BJ (cell line): ENCODE results near the gene CCR5AS.

ENCODE experiments used
- CTCF ChIA-PET: fragments of 350-600 bp; formaldehyde crosslinking; extraction: SDS; loops from one replicate; lab custom pipeline; 2021; ENCODE audit warnings: antibody characterized with exemption, inconsistent platforms; lab: Yijun Ruan, JAX
- POLR2A ChIA-PET: fragments of 300-600 bp; sonication (Branson Sonifier 250); formaldehyde crosslinking; extraction: SDS; loops from one replicate; lab custom pipeline; 2021; ENCODE audit warnings: antibody characterized with exemption; lab: Charles Lee
- DNase-seq: peaks from one replicate; pipeline ENCODE4 v3.0.0-alpha.2; 2011; ENCODE audit warnings: low read depth
- H3K27me3 ChIP-seq: 2 replicates; pipeline ENCODE4 v1.6.0; 2011; ENCODE audit warnings: low read length; ENCODE audit not compliant: control insufficient read depth, insufficient read depth
- H3K36me3 ChIP-seq: 2 replicates; pipeline ENCODE4 v1.5.1; 2011; ENCODE audit warnings: low read length; ENCODE audit not compliant: control insufficient read depth, insufficient read depth
- H3K4me3 ChIP-seq: 2 replicates; pipeline ENCODE4 v1.5.1; 2011; ENCODE audit warnings: low read depth, mild to moderate bottlenecking, control low read depth, low read length
- TF ChIP-seq, protein P1 (sequence below): IDR thresholded peaks from 2 replicates; pipeline ENCODE4 v1.5.1; 2011; ENCODE audit warnings: low read depth, mild to moderate bottlenecking, control low read depth, inconsistent platforms, low read length, moderate library complexity; ENCODE audit not compliant: insufficient read depth

The CCR5AS gene

DNA sequence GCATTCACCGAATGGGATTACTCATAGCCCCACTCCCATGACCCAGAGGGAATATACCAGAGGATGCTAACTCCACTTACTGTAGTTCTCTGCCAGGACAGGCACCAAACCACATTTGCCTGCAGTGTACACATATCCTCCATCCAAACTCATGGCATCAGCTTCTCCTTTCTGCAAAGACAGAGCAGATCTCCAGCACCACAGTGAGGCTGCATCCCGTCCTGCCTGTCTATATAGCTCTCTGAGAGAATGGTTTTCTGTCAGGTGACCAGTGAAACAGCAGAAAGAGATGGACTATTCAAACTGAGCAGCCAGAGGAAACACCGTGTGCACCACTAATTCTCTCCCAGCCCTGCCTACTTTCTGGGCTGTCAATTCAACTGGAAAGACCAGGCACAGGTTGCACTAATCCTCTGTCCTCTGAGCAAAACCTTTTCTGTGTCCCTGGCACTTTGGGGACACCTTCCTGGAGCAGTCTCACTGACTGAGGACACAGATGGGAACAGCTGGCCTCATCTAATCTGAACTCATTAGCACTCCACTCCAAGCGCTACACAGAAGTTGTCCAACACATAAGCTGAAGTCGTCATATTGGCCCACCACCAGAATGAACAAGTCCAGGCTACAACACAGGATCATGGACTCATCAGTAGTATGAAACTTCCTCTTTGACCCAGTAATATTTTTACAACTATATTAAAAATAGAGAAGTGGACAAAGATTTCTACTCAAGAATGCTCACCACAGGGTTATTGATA, 40.5 kb upstream of the CCR5AS start:
- Histone ChIP-seq H3K4me3 (no peak overlapping the region), H3K27me3 (peaks cover 4% of the 10 kb centered on the region), H3K36me3 (no peaks in the 10 kb centered on the region)
- DNase-seq = no peak
- ChIA-PET POLR2A (no interaction called here), CTCF (no interaction called here)
- TF ChIP-seq, protein P1, sequence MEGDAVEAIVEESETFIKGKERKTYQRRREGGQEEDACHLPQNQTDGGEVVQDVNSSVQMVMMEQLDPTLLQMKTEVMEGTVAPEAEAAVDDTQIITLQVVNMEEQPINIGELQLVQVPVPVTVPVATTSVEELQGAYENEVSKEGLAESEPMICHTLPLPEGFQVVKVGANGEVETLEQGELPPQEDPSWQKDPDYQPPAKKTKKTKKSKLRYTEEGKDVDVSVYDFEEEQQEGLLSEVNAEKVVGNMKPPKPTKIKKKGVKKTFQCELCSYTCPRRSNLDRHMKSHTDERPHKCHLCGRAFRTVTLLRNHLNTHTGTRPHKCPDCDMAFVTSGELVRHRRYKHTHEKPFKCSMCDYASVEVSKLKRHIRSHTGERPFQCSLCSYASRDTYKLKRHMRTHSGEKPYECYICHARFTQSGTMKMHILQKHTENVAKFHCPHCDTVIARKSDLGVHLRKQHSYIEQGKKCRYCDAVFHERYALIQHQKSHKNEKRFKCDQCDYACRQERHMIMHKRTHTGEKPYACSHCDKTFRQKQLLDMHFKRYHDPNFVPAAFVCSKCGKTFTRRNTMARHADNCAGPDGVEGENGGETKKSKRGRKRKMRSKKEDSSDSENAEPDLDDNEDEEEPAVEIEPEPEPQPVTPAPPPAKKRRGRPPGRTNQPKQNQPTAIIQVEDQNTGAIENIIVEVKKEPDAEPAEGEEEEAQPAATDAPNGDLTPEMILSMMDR = no peak

DNA sequence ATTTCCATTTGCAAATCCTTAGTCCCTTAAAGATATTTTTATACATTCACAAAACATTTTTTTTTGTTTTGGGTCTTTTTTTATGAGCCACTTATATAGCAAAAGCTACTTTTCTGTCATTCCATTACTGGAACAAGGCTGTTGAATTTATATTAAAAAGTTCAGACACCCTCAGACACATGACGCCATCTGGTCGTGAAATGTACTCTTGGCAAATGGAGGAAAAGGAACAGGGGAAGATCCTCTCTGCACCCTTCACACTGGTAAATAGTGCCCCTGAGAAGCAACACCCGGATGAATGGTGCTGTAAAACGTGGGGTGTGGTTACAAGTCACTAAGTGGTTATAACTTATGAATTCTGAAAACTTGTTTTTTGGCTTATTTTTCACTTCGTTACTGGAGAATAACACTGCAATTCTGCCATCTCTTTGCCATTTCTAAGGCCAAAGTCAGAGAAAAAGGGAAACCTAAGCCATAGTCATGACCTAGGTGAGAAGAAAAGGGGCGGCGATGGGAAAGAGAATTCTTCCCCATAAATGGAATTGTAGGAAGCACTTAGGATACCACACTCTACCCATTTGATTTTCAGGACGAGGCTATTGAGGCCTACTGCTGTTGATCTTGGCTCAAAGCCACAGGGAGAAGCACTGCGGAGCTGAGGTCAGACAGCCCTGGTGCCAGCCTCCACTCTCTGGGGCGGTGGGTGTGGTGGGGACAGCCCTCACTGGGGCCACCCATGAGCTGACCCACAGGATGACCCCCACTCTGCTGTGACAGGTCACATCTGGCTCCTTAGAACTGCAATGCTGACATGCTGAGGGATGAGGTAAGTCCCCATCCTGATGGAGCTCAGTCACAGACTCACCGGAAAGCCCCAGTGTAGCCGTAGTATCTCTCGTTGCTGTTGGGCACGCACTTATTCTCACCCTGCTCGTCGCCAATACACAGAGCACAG, 36.0 kb upstream of the CCR5AS start:
- H3K27me3 ChIP-seq = peaks cover 6% of the 10 kb centered on the region; the same call in 1 of the 2 replicates
- CTCF ChIA-PET = interaction anchor here (0.6 to 1.4 kb wide), 5 partner anchors 12 to 249 kb away, joined by 3 read pairs; no protein-coding TSS in a partner anchor
- no peak for DNase-seq

DNA sequence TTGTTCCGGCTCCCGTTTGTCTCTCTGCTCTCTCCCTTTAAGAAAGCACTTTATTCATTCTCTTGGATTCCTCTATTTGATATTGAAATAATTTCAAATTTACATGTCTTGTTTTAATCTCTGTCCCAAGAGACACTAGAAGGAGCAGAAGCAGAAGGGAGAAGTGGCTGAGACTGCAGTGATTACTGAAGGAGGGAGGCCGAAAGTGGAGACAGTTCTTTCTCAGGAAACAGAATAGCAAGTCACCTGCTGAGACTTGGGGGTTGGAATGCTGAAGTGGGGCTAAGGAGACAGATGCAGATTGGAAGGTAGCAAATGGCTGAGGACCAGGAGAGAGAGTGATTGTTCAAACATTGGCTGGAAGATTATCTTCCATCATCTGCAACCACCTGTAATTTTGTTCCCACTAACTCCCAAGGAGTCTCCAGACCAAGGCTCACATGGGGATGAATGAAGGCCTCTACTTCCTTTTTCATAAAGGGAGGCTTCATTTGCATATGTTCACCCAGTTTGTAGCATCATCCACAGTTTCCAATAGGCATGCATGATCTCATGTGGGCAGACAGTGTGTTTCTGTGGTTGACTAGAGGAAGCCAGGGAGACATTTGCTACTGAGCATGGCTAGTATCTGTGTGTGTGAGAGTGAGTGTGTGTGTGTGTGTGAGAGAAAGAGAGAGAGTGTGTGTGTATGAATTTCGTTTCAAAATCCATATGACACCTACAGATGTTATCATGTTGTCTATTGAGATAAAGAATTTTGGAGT, 33.8 kb upstream of the CCR5AS start:
- no peaks in the 10 kb centered on the region for H3K36me3 ChIP-seq
- ChIA-PET CTCF (no interaction called here), POLR2A (no interaction called here)
- DNase-seq = no peak
- no peak overlapping the region for H3K4me3 ChIP-seq
- TF ChIP-seq, protein P1 = no peak
- H3K27me3 ChIP-seq = peaks cover 6% of the 10 kb centered on the region

More for the DNA sequence above, 36.0 kb upstream of the CCR5AS start:
- POLR2A ChIA-PET = no interaction called here
- Histone ChIP-seq H3K4me3 (no peak overlapping the region), H3K36me3 (no peaks in the 10 kb centered on the region)
- TF ChIP-seq, protein P1 = no peak

DNA sequence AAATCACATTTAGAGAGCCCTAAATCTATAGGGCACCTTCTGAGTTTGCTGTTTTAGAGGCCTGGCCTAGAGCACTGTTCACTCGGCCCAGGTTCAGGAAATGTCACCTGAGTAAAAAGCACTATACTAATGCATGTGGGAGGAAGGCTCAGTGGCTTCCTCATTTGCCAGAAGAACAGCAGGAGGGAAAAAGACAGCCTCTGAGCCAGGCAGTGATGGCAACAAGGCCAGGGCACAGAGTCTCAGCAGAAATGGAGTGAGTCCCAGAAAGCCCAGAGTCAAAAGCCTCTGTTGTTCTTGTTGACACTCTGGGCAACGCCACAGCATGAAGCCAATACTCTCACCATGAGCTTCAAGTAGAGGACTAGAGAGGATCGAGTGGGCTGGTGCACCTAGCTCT, 32.0 kb upstream of the CCR5AS start:
- POLR2A ChIA-PET = no interaction called here
- TF ChIP-seq, protein P1 = no peak
- Histone ChIP-seq H3K4me3 (no peak overlapping the region), H3K36me3 (no peaks in the 10 kb centered on the region), H3K27me3 (peaks cover 6% of the 10 kb centered on the region)
- CTCF ChIA-PET = interaction anchor here (1.4 to 2.4 kb wide), 2 partner anchors 11 to 50 kb away, joined by 4 to 6 read pairs; no protein-coding TSS in a partner anchor
- no peak for DNase-seq
